GM12878 (cell line): ENCODE measurements around the gene SLC66A1. TPM values are rescaled to one million over a fixed set of nuclear protein-coding genes. Genes with fewer than 3 reads are reported as not detected.

Experiments used
- ATAC-seq: fragments of 200-7000 bp; cut with Tn5 transposase; 3 replicates; pipeline ENCODE4 v1.9.1; 2020; ENCODE audit warnings: mild to moderate bottlenecking, moderate library complexity
- BruUV-seq: library from RNA; stranded (reverse); fragments of 400-500 nt; replicated peaks from 2 replicates; lab custom pipeline; 2021; lab: Mats Ljungman, UMichigan
- CTCF ChIA-PET: fragments of 300-600 bp; sonication (Branson Sonifier 250); formaldehyde crosslinking; extraction: SDS; loops from one replicate; lab custom pipeline; 2021; ENCODE audit warnings: inconsistent platforms; lab: Yijun Ruan, JAX
- POLR2A ChIA-PET: fragments of 350-600 bp; formaldehyde crosslinking; extraction: SDS; loops from one replicate; lab custom pipeline; 2021; ENCODE audit warnings: inconsistent platforms; lab: Charles Lee
- RAD21 ChIA-PET: fragments of 300-600 bp; sonication (Branson Sonifier 250); formaldehyde crosslinking; loops from one replicate; lab custom pipeline; 2023; ENCODE audit warnings: antibody characterized with exemption; ENCODE audit not compliant: unreplicated experiment; lab: Charles Lee
- SMC1A ChIA-PET: fragments of 300-600 bp; sonication (Branson Sonifier 250); formaldehyde crosslinking; loops from one replicate; lab custom pipeline; 2023; ENCODE audit not compliant: unreplicated experiment, uncharacterized antibody; lab: Charles Lee
- DNase-seq: peaks from one replicate; pipeline ENCODE4 v3.0.0-alpha.2; 2011; ENCODE audit warnings: low read depth, low spot score
- FAIRE-seq: peaks from 3 replicates; lab custom pipeline; 2011; peaks lifted over from hg19 to GRCh38; lab: Jason Lieb, UNC
- H2AFZ ChIP-seq: 2 replicates; pipeline ENCODE4 v1.6.0; 2011; ENCODE audit warnings: low read depth, low read length, control low read depth; ENCODE audit not compliant: control insufficient read depth
- H3K27ac ChIP-seq: 2 replicates; pipeline ENCODE4 v1.5.1; 2011; ENCODE audit warnings: control low read depth; ENCODE audit not compliant: control insufficient read depth, insufficient read depth
- H3K27me3 ChIP-seq, 2 experiments: replicated peaks in 1 of 2; 2 replicates each; pipeline versions ENCODE4 v1.6.0 to v1.6.1; 2011; ENCODE audit warnings: low read length in 1 of 2; ENCODE audit not compliant: control insufficient read depth in 2 of 2, insufficient read depth in 2 of 2
- H3K36me3 ChIP-seq, 2 experiments: 2 replicates each; pipeline ENCODE4 v1.5.1; 2011; ENCODE audit warnings: low read length in 1 of 2; ENCODE audit not compliant: control insufficient read depth in 2 of 2, insufficient read depth in 2 of 2
- H3K4me1 ChIP-seq: 2 replicates; pipeline ENCODE4 v1.6.1; 2011; ENCODE audit warnings: mild to moderate bottlenecking, low read length, moderate library complexity, mixed read lengths; ENCODE audit not compliant: control insufficient read depth, insufficient read depth
- H3K4me2 ChIP-seq: 2 replicates; pipeline ENCODE4 v1.6.0; 2011; ENCODE audit warnings: control low read depth; ENCODE audit not compliant: control insufficient read depth, insufficient read depth
- H3K4me3 ChIP-seq: fragments of 200-600 bp; sonication (generic); 2 replicates; pipeline ENCODE4 v1.5.1; 2016
- H3K79me2 ChIP-seq: 2 replicates; pipeline ENCODE4 v1.6.0; 2011; ENCODE audit warnings: low read length; ENCODE audit not compliant: control insufficient read depth, insufficient read depth
- H3K9ac ChIP-seq: 2 replicates; pipeline ENCODE4 v1.8.0; 2011; ENCODE audit warnings: low read length, control low read depth, mixed read lengths; ENCODE audit not compliant: control insufficient read depth, insufficient read depth
- H3K9me3 ChIP-seq: replicated peaks from 3 replicates; pipeline ENCODE4 v1.5.1; 2011; ENCODE audit warnings: mild to moderate bottlenecking, low read length; ENCODE audit not compliant: control insufficient read depth, insufficient read depth
- H4K20me1 ChIP-seq: 2 replicates; pipeline ENCODE4 v1.6.0; 2011; ENCODE audit not compliant: control insufficient read depth, insufficient read depth
- CBX5 ChIP-seq: sonication (generic); IDR thresholded peaks from 2 replicates; pipeline ENCODE4 v1.6.1; 2016; ENCODE audit warnings: low read depth, moderate library complexity, mild to moderate bottlenecking, inconsistent platforms
- CTCF ChIP-seq, 3 experiments: IDR thresholded peaks in 2 of 3; conservative IDR thresholded peaks in 1 of 3; 2 replicates each; pipeline ENCODE4 v1.5.1; 2011; ENCODE audit warnings: low read depth in 3 of 3, low read length in 3 of 3, mild to moderate bottlenecking in 3 of 3, control low read depth in 2 of 3, moderate library complexity in 2 of 3, inconsistent platforms in 1 of 3, mixed read lengths in 1 of 3; ENCODE audit not compliant: control insufficient read depth in 2 of 3, insufficient read depth in 1 of 3; ENCODE audit errors: extremely low read depth in 1 of 3
- EP300 ChIP-seq, 2 experiments: fragments of 150-350 bp in 1 of 2; IDR thresholded peaks; 2 replicates each; pipeline ENCODE4 v1.6.1; 2011 to 2012; ENCODE audit warnings: low read depth in 2 of 2, low read length in 2 of 2, borderline replicate concordance in 1 of 2, improper control_type of control experiment in 1 of 2, inconsistent platforms in 1 of 2; ENCODE audit not compliant: control insufficient read depth in 1 of 2
- HDAC6 ChIP-seq: fragments of 200-600 bp; sonication (generic); IDR thresholded peaks from one replicate; pipeline ENCODE4 v1.8.0; 2017; ENCODE audit warnings: antibody characterized with exemption; ENCODE audit not compliant: unreplicated experiment
- IKZF1 ChIP-seq: fragments of 450-650 bp; conservative IDR thresholded peaks from 2 replicates; pipeline ENCODE4 v1.6.1; 2017; ENCODE audit warnings: antibody characterized with exemption, mild to moderate bottlenecking
- NBN ChIP-seq: fragments of 450-650 bp; IDR thresholded peaks from 2 replicates; pipeline ENCODE4 v1.6.1; 2016
- PML ChIP-seq: IDR thresholded peaks from 2 replicates; pipeline ENCODE4 v1.6.1; 2012; ENCODE audit warnings: low read length, inconsistent platforms
- RCOR1 ChIP-seq: conservative IDR thresholded peaks from 2 replicates; pipeline ENCODE4 v1.6.1; 2012; ENCODE audit warnings: low read depth, low read length, improper control_type of control experiment
- SUZ12 ChIP-seq: fragments of 200-600 bp; sonication (generic); IDR thresholded peaks from one replicate; pipeline ENCODE4 v1.6.1; 2018; ENCODE audit warnings: antibody characterized with exemption, mild to moderate bottlenecking; ENCODE audit not compliant: unreplicated experiment
- TCF3 ChIP-seq: IDR thresholded peaks from 2 replicates; pipeline ENCODE4 v1.6.1; 2012; ENCODE audit warnings: low read depth, mild to moderate bottlenecking, low read length, borderline replicate concordance; ENCODE audit not compliant: insufficient read depth
- YBX1 ChIP-seq: fragments of 450-650 bp; IDR thresholded peaks from 2 replicates; pipeline ENCODE4 v1.6.1; 2016; ENCODE audit warnings: antibody characterized with exemption
- ZBTB4 ChIP-seq: fragments of 450-650 bp; formaldehyde crosslinking; IDR thresholded peaks from 2 replicates; pipeline ENCODE4 v1.4.0; 2022; ENCODE audit warnings: mild to moderate bottlenecking, moderate library complexity
- ZNF384 ChIP-seq: IDR thresholded peaks from 2 replicates; pipeline ENCODE4 v1.6.1; 2012; ENCODE audit warnings: low read depth, mild to moderate bottlenecking, low read length, improper control_type of control experiment, borderline replicate concordance
- WGBS: methylation state at CpG from one replicate; pipeline ENCODE4 v1.1.6; 2016; ENCODE audit warnings: low lambda C conversion rate; ENCODE audit not compliant: insufficient replicate concordance, insufficient coverage; ENCODE audit errors: missing lambda C conversion rate; 5-methylcytosine and 5-hydroxymethylcytosine counted together
- in situ Hi-C: fragments of 300-500 bp; cut with MboI; formaldehyde crosslinking; loops from 9 replicates; pipeline ENCODE4 v1.14.3; 2018; ENCODE audit warnings: mixed read lengths
- intact Hi-C: fragments of 100-400 bp; cut with micrococcal nuclease; formaldehyde crosslinking; loops from one replicate; pipeline ENCODE4 v1.14.2; 2022; ENCODE audit not compliant: unreplicated experiment
- polyA plus RNA-seq, 11 experiments: library from polyadenylated mRNA; depleted of rRNA in 4 of 11; unstranded in 6 of 11; stranded (reverse) in 5 of 11; fragments of >200 nt; fragmentation: Nextera tagmentation in 4 of 11; fragmentation: Illumina TruSeq in 1 of 11; extraction: Ambion mirVana in 4 of 11; extraction: Trizol in 1 of 11; gene quantifications; 1 replicate in 1 of 11; 2 replicates in 10 of 11; pipeline versions ENCODE4 v1.2.1 to v1.2.3, GENCODE V29; 2011 to 2016; ENCODE audit warnings: inconsistent platforms in 2 of 11, missing spikeins in 2 of 11, low read depth in 1 of 11
- total RNA-seq, 4 experiments: library from RNA; depleted of rRNA in 3 of 4; stranded (reverse); fragments of >200 nt in 3 of 4; fragmentation: Illumina TruSeq in 1 of 4; extraction: Trizol in 1 of 4; gene quantifications; 2 replicates each; pipeline versions ENCODE4 v1.2.1 to v1.2.3, GENCODE V29; 2013 to 2021
- TF ChIP-seq, protein P1 (sequence below): IDR thresholded peaks from 2 replicates; pipeline ENCODE4 v1.6.1; 2011; ENCODE audit warnings: low read depth, mild to moderate bottlenecking, low read length, moderate library complexity, borderline replicate concordance; ENCODE audit errors: extremely low read depth
- TF ChIP-seq, protein P2 (sequence below): fragments of 450-650 bp; IDR thresholded peaks from 2 replicates; pipeline ENCODE4 v1.6.1; 2016; ENCODE audit warnings: mild to moderate bottlenecking

SLC66A1 gene
- total and polyA plus RNA-seq, 10 of the 15 experiments (the other 5 are each of a cell fraction or from before 2014, with no cell fraction given), result 0.58 to 22.0 (median 10.2) TPM

DNA sequence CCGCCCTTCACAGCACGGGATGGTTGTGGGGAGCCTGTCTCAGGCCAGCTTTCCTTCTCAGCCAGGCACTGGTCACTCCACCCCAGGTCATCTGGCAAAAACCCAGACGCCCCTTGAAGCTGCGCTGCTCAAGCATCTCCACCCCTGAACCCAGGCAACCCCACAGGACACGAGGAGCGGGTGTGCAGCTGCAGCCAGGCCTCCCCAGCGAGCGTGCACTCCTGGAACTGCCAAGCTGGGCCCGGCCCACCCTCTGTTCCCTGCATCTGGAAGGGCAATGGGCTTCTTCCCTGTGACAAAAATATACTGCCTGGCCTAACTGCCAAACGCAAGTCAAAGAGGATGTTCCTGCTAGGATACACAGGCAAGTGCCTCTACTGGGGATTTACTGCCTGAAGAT lies 39.7 kb downstream of the SLC66A1 start:
- DNase-seq (no peak), ATAC-seq (no peak), FAIRE-seq (no peak)
- TF ChIP-seq SUZ12, result no peak
- TF ChIP-seq NBN, result no peak
- TF ChIP-seq CBX5, result no peak
- TF ChIP-seq, protein P1, sequence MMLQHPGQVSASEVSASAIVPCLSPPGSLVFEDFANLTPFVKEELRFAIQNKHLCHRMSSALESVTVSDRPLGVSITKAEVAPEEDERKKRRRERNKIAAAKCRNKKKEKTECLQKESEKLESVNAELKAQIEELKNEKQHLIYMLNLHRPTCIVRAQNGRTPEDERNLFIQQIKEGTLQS, result no peak
- no peak for TF ChIP-seq TCF3
- TF ChIP-seq, protein P2, sequence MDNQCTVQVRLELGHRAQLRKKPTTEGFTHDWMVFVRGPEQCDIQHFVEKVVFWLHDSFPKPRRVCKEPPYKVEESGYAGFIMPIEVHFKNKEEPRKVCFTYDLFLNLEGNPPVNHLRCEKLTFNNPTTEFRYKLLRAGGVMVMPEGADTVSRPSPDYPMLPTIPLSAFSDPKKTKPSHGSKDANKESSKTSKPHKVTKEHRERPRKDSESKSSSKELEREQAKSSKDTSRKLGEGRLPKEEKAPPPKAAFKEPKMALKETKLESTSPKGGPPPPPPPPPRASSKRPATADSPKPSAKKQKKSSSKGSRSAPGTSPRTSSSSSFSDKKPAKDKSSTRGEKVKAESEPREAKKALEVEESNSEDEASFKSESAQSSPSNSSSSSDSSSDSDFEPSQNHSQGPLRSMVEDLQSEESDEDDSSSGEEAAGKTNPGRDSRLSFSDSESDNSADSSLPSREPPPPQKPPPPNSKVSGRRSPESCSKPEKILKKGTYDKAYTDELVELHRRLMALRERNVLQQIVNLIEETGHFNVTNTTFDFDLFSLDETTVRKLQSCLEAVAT, result no peak
- TF ChIP-seq EP300 (IDR thresholded peaks at IDR 0.05; ENCODE audit: borderline replicate concordance in 1 of 2, control insufficient read depth in 1 of 2, low read depth in 2 of 2, low read length in 2 of 2), result no peak
- no peak for TF ChIP-seq RCOR1
- TF ChIP-seq YBX1, result no peak
- no peak for TF ChIP-seq ZBTB4 (CRISPR knock-in tag)
- no peak for TF ChIP-seq CTCF (IDR thresholded peaks at IDR 0.05 in 2 of 3, conservative IDR thresholded peaks at IDR 0.05 in 1 of 3; ENCODE audit: control insufficient read depth in 2 of 3, extremely low read depth in 1 of 3, insufficient read depth in 1 of 3, low read depth in 3 of 3, low read length in 3 of 3)
- no peak for TF ChIP-seq HDAC6
- no peak for TF ChIP-seq ZNF384
- TF ChIP-seq PML, result no peak
- TF ChIP-seq IKZF1, result no peak
- Histone ChIP-seq H3K27me3 (no peaks in the 10 kb centered on the region), H4K20me1 (no peaks in the 10 kb centered on the region), H3K36me3 (peaks cover 29 to 50% of the 10 kb centered on the region in 2 experiments), H3K9ac (no peak overlapping the region), H3K4me1 (no peaks in the 10 kb centered on the region), H3K9me3 (no peaks in the 10 kb centered on the region), H2AFZ (no peak overlapping the region), H3K4me2 (no peak overlapping the region), H3K27ac (no peak overlapping the region), H3K79me2 (no peaks in the 10 kb centered on the region), H3K4me3 (no peak overlapping the region)
- CTCF ChIA-PET, result no interaction called here
- no TSS peak for BruUV-seq
- SMC1A ChIA-PET, result no interaction called here
- RAD21 ChIA-PET, result no interaction called here
- WGBS, result 92% methylated on average over 10 of the region's 10 CpGs
- POLR2A ChIA-PET, result no interaction called here
- intact Hi-C loops, result no loop called here
- in situ Hi-C loops, result no loop called here
